Vagina (tissue), 2 donors: Measurements from ENCODE around the gene P2RX5. TPM values are rescaled to one million over a fixed set of nuclear protein-coding genes. Genes with fewer than 3 reads are reported as not detected.

Experiments used
- DNase-seq, 2 donors: peaks; one replicate each; pipeline ENCODE4 v3.0.0-alpha.2; 2017; ENCODE audit errors: extremely low spot score in 2 of 2
- H3K27ac ChIP-seq: fragments of 200-600 bp; sonication (generic); one replicate; pipeline ENCODE4 v1.5.1; 2019
- H3K27me3 ChIP-seq: fragments of 200-600 bp; sonication (generic); one replicate; pipeline ENCODE4 v1.5.1; 2019
- H3K36me3 ChIP-seq, 2 donors: fragments of 200-600 bp; sonication (generic); one replicate each; pipeline ENCODE4 v1.5.1; 2017 to 2019
- H3K4me1 ChIP-seq: fragments of 200-600 bp; sonication (generic); one replicate; pipeline ENCODE4 v1.5.1; 2019
- H3K4me3 ChIP-seq, 2 donors: fragments of 200-600 bp; sonication (generic); 1 replicate in 1 of 2; 2 replicates in 1 of 2; pipeline ENCODE4 v1.5.1; 2016 to 2019
- H3K9me3 ChIP-seq: fragments of 200-600 bp; sonication (generic); one replicate; pipeline ENCODE4 v1.5.1; 2019
- POLR2A ChIP-seq, 2 donors: fragments of 450-650 bp; IDR thresholded peaks; one replicate each; pipeline ENCODE4 v1.6.1; 2017; ENCODE audit warnings: antibody characterized with exemption in 2 of 2, mild to moderate bottlenecking in 2 of 2, moderate library complexity in 2 of 2
- POLR2AphosphoS5 ChIP-seq, 2 donors: sonication (generic); formaldehyde crosslinking; IDR thresholded peaks; one replicate each; pipeline ENCODE4 v1.9.0; 2017; ENCODE audit warnings: antibody characterized with exemption in 2 of 2, mild to moderate bottlenecking in 2 of 2, low read depth in 1 of 2; ENCODE audit not compliant: insufficient read depth in 1 of 2
- intact Hi-C: fragments of 100-400 bp; cut with DNase I; formaldehyde crosslinking; loops from one replicate; pipeline ENCODE4 v1.15.1; 2023
- total RNA-seq: library from RNA; depleted of rRNA; stranded (reverse); fragments of >200 nt; gene quantifications from one replicate; pipeline ENCODE4 v1.2.3, GENCODE V29; 2016
- TF ChIP-seq, protein P1 (sequence below), 3 experiments: fragments of 450-650 bp in 2 of 3; fragments of 200-600 bp in 1 of 3; sonication (generic) in 1 of 3; IDR thresholded peaks; one replicate each; pipeline ENCODE4 v1.5.1; 2017 to 2019; ENCODE audit warnings: antibody characterized with exemption in 3 of 3, mild to moderate bottlenecking in 2 of 3, moderate library complexity in 2 of 3

P2RX5 gene
- total RNA-seq, 1 donor from 2014 or later: 1.7 TPM

DNA sequence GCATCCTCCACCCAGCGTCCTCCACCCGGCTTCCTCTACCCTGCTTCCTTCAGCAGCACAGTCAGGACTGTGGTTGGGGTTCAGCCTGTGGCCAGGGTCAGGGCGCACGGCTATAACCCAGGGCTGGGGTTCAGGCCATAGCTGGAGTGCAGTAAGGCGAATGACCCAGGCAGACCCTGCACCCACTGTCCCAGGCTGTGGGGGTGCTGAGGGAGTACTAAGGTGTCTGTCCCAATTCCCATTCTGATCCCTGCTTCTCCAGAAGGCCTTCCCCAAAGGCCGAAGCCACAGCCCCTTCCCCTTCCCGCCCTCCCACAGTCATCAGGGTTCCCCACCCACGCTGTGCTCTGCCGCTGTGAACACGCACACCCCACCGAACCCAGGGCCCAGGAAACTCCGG, 14.9 kb downstream of the P2RX5 start:
- Histone ChIP-seq H3K27me3 (no peaks in the 10 kb centered on the region), H3K4me1 (no peaks in the 10 kb centered on the region), H3K9me3 (no peaks in the 10 kb centered on the region), H3K4me3 (no peak overlapping the region), H3K36me3 (no peaks in the 10 kb centered on the region), H3K27ac (no peak overlapping the region)
- no peak for TF ChIP-seq POLR2A (IDR thresholded peaks at IDR 0.05)
- TF ChIP-seq, protein P1, sequence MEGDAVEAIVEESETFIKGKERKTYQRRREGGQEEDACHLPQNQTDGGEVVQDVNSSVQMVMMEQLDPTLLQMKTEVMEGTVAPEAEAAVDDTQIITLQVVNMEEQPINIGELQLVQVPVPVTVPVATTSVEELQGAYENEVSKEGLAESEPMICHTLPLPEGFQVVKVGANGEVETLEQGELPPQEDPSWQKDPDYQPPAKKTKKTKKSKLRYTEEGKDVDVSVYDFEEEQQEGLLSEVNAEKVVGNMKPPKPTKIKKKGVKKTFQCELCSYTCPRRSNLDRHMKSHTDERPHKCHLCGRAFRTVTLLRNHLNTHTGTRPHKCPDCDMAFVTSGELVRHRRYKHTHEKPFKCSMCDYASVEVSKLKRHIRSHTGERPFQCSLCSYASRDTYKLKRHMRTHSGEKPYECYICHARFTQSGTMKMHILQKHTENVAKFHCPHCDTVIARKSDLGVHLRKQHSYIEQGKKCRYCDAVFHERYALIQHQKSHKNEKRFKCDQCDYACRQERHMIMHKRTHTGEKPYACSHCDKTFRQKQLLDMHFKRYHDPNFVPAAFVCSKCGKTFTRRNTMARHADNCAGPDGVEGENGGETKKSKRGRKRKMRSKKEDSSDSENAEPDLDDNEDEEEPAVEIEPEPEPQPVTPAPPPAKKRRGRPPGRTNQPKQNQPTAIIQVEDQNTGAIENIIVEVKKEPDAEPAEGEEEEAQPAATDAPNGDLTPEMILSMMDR (IDR thresholded peaks at IDR 0.05): no peak
- no peak for TF ChIP-seq POLR2AphosphoS5 (IDR thresholded peaks at IDR 0.05; ENCODE audit: insufficient read depth in 1 of 2, low read depth in 1 of 2)
- DNase-seq: no peak
- intact Hi-C loops: no loop called here

DNA sequence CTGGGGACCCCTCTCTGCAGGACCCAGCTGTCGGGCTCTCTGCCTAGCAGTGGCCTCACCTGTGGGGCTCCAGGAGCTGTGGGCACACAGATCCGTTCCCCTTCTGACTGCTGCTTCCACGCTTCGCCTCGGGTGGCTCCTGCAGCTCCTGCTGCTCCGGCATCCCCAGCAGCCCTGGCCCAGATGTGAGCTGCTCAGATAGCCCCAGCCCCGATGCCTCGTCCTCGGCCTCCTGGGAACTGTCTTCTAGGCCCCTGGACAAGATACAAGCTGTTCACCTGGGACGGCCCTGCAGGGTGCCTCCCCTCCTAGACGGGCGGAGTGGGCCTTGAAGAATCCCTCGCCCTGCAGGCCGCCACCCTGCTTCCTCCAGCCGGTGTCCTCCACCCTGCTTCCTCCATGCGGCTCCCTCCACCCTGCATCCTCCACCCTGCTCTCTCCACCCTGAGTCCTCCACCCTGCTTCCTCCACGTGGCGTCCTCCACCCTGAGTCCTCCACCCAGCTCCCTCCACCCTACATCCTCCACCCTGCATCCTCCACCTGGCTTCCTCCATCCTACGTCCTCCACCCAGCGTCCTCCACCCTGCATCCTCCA, 16.3 kb downstream of the P2RX5 start:
- H3K27ac ChIP-seq: no peak overlapping the region
- DNase-seq: no peak
- TF ChIP-seq POLR2A (IDR thresholded peaks at IDR 0.05) (no peak), POLR2AphosphoS5 (IDR thresholded peaks at IDR 0.05; ENCODE audit: insufficient read depth in 1 of 2, low read depth in 1 of 2) (no peak)
- TF ChIP-seq, protein P1 (IDR thresholded peaks at IDR 0.05): no peak
- H3K36me3 ChIP-seq: no peaks in the 10 kb centered on the region
- no peaks in the 10 kb centered on the region for H3K9me3 ChIP-seq
- no peak overlapping the region for H3K4me3 ChIP-seq
- no peaks in the 10 kb centered on the region for H3K4me1 ChIP-seq
- H3K27me3 ChIP-seq: no peaks in the 10 kb centered on the region
- intact Hi-C loops: no loop called here

DNA sequence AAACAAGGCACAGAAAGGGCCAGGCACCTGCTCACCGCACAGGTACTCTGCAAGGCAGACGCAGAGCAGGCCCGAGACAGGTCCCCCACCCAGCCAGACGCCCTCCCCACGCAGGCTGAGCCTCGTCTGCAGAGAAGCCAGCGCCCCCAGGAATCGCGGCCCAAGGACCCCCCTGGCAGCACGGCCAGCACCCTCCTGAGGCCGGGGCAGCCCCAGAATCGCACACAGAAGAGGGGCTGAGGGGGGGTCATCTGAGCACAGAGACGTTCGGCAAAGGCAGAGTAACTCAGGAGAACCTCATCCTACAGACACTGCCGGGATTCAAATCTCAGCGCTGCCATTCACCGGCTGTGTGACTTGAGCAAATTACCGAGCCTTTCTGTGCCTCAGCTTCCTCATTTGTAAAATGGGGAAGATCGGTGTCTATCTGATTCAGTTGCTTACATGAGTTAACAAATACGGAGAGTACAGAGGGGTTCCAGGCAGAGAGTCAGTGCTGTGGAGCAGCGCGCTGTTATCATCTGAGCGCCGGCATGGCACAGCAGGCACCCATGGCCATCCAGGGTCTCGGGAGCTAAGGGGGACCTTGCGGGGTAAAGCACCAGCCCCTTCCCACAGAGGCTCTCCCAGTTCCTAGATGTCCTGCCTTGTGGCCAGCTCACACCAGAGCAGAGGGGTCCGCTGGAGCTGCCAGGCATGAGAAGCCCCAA, 17.0 kb downstream of the P2RX5 start:
- DNase-seq: no peak
- no peaks in the 10 kb centered on the region for H3K36me3 ChIP-seq
- H3K4me3 ChIP-seq: no peak overlapping the region
- no peak for TF ChIP-seq POLR2AphosphoS5 (IDR thresholded peaks at IDR 0.05; ENCODE audit: insufficient read depth in 1 of 2, low read depth in 1 of 2)
- no peaks in the 10 kb centered on the region for H3K4me1 ChIP-seq
- intact Hi-C loops: no loop called here
- no peak overlapping the region for H3K27ac ChIP-seq
- no peaks in the 10 kb centered on the region for H3K27me3 ChIP-seq
- no peaks in the 10 kb centered on the region for H3K9me3 ChIP-seq

DNA sequence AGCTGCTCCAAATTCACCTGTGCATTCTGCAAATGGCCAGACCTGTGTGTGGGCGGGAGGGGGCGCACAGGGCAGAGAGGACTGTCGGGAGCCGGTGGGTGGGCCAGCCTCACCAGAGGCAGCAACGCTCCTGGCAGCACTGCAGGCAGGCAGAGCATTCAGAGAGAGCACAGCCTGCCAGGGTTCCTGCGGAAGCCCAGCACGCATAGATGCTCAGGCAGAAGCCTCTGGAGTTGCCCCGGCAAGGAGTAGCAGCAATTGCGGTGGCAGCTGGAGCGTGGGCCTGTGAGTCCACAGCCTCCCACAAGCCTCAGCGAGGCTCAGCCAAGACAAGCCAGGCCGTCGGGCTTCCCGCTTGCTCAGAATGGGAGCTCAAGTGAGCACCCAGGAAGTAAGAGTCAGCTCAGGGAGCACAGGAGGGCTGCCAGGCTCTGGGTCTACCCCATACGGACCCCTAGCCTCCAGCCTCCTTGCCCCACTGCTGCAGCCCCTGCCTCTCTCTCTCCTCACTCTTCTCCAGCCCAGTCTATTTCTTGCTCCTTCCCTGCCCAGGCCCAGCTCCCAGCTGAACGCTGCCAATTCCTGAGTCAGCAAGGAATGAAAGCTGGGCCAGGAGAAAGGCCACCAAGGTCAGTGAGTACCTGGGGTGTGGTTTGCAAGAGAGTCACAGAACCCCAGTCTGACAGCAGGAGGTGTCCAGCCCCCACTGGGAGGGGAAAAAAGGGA, 17.7 kb downstream of the P2RX5 start:
- no peak for DNase-seq
- H3K4me3 ChIP-seq: no peak overlapping the region
- H3K4me1 ChIP-seq: no peaks in the 10 kb centered on the region
- TF ChIP-seq POLR2AphosphoS5 (IDR thresholded peaks at IDR 0.05; ENCODE audit: insufficient read depth in 1 of 2, low read depth in 1 of 2): no peak
- TF ChIP-seq POLR2A (IDR thresholded peaks at IDR 0.05): no peak
- TF ChIP-seq, protein P1 (IDR thresholded peaks at IDR 0.05): no peak
- H3K36me3 ChIP-seq: no peaks in the 10 kb centered on the region
- H3K27me3 ChIP-seq: no peaks in the 10 kb centered on the region
- no peak overlapping the region for H3K27ac ChIP-seq
- no peaks in the 10 kb centered on the region for H3K9me3 ChIP-seq
- intact Hi-C loops: no loop called here

DNA sequence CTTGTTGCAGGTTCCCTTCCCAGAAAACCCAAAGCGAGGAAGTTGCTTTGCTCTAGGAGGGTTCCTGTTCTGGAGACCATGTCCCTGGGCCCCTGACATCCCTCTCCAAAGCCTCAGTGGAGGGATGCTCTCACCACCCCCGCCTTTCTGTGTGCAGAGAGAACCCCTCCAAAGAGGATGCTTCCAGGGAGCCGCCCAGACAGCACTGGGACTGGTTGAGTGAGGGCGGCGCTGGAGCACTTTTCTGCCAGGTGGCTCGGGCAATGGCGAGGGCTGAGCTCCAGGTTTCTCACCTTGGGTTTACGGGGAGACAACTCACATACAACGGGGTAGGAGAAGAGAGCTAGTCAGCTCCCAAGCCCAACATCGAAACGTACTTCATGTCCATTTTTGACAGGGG, 20.1 kb downstream of the P2RX5 start:
- H3K36me3 ChIP-seq: no peaks in the 10 kb centered on the region
- no peak overlapping the region for H3K4me3 ChIP-seq
- TF ChIP-seq, protein P1 (IDR thresholded peaks at IDR 0.05): no peak
- no peaks in the 10 kb centered on the region for H3K9me3 ChIP-seq
- no peak overlapping the region for H3K27ac ChIP-seq
- no peak for DNase-seq
- H3K27me3 ChIP-seq: no peaks in the 10 kb centered on the region
- intact Hi-C loops: no loop called here
- no peaks in the 10 kb centered on the region for H3K4me1 ChIP-seq
